ENCODE measurements around the gene STOML2. TPM values are rescaled to one million over a fixed set of nuclear protein-coding genes. Genes with fewer than 3 reads are reported as not detected.

The STOML2 gene
- total RNA-seq, 1 donor from 2014 or later = 98.2 TPM

DNA sequence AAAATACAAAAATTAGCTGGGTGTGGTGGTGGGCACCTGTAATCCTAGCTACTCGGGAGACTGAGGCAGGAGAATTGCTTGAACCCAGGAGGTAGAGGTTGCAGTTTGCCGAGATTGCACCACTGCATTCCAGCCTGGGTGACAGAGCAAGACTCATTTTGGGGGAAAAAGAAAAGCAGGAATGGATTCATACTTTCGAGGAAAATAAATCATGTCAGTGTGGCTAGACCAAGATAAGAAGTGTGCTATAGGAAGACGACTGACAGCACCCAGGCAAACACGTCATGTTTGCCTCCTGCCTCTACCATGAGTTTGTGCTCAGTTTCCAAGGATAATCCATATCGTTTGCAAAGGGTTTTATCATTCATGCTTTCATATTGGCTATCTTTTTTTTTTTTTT lies 32.0 kb upstream of the STOML2 start:
- no peak overlapping the region for H3K4me3 ChIP-seq
- no peak overlapping the region for H3K27ac ChIP-seq
- DNase-seq (ENCODE audit: extremely low spot score in 2 of 2) = no peak
- no peak for TF ChIP-seq POLR2A (IDR thresholded peaks at IDR 0.05)
- no peak for TF ChIP-seq POLR2AphosphoS5 (IDR thresholded peaks at IDR 0.05; ENCODE audit: insufficient read depth in 1 of 2, low read depth in 1 of 2)
- TF ChIP-seq, protein P1, sequence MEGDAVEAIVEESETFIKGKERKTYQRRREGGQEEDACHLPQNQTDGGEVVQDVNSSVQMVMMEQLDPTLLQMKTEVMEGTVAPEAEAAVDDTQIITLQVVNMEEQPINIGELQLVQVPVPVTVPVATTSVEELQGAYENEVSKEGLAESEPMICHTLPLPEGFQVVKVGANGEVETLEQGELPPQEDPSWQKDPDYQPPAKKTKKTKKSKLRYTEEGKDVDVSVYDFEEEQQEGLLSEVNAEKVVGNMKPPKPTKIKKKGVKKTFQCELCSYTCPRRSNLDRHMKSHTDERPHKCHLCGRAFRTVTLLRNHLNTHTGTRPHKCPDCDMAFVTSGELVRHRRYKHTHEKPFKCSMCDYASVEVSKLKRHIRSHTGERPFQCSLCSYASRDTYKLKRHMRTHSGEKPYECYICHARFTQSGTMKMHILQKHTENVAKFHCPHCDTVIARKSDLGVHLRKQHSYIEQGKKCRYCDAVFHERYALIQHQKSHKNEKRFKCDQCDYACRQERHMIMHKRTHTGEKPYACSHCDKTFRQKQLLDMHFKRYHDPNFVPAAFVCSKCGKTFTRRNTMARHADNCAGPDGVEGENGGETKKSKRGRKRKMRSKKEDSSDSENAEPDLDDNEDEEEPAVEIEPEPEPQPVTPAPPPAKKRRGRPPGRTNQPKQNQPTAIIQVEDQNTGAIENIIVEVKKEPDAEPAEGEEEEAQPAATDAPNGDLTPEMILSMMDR (IDR thresholded peaks at IDR 0.05) = no peak
- no peaks in the 10 kb centered on the region for H3K27me3 ChIP-seq
- no peaks in the 10 kb centered on the region for H3K36me3 ChIP-seq
- H3K9me3 ChIP-seq = no peaks in the 10 kb centered on the region
- no peaks in the 10 kb centered on the region for H3K4me1 ChIP-seq
- intact Hi-C loops (cut with DNase I) = no loop called here

GRCh38 chr9:35116898-35117551 lies 14.1 kb upstream of the STOML2 start:
- TF ChIP-seq POLR2A (IDR thresholded peaks at IDR 0.05) (no peak), POLR2AphosphoS5 (IDR thresholded peaks at IDR 0.05; ENCODE audit: insufficient read depth in 1 of 2, low read depth in 1 of 2) (peak in 1 of 2 donors; percentile 38)
- TF ChIP-seq, protein P1 (IDR thresholded peaks at IDR 0.05) = peak; percentile 78 to 94 (median 85)
- Histone ChIP-seq H3K9me3 (no peaks in the 10 kb centered on the region), H3K36me3 (no peaks in the 10 kb centered on the region), H3K4me1 (peaks cover 41% of the 10 kb centered on the region), H3K4me3 (peak overlapping the region; percentile 43 to 51), H3K27ac (peak overlapping the region; percentile 95), H3K27me3 (no peaks in the 10 kb centered on the region)
- DNase-seq (ENCODE audit: extremely low spot score in 2 of 2) = no peak
- intact Hi-C loops (cut with DNase I) = loop anchor here (5.0 kb wide), 1 partner anchor 360 kb away; no protein-coding TSS in a partner anchor

DNA sequence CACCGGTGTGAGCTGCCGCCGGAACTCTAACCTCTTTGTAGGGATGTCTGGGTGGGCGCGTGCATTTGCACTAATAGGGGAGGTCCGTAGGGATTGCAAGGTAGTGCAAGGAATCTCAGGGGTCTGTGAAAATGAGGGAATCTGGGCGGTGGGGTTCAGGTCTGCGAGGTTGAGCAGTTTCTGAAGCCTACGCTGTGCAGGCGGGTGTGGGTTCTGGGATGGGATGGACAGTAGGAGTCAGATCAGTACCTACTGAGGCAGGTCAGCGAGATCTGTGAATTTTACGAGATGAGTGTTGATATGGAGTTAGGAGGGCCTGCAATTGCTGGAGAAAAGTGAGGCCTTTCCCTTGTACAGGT lies 13.6 kb upstream of the STOML2 start:
- intact Hi-C loops (cut with DNase I) = loop anchor here (5.0 kb wide), 1 partner anchor 361 kb away; no protein-coding TSS in a partner anchor
- H3K4me1 ChIP-seq = peaks cover 45% of the 10 kb centered on the region
- TF ChIP-seq POLR2A (IDR thresholded peaks at IDR 0.05) = no peak
- TF ChIP-seq, protein P1 (IDR thresholded peaks at IDR 0.05) = no peak
- TF ChIP-seq POLR2AphosphoS5 (IDR thresholded peaks at IDR 0.05; ENCODE audit: insufficient read depth in 1 of 2, low read depth in 1 of 2) = no peak

DNA sequence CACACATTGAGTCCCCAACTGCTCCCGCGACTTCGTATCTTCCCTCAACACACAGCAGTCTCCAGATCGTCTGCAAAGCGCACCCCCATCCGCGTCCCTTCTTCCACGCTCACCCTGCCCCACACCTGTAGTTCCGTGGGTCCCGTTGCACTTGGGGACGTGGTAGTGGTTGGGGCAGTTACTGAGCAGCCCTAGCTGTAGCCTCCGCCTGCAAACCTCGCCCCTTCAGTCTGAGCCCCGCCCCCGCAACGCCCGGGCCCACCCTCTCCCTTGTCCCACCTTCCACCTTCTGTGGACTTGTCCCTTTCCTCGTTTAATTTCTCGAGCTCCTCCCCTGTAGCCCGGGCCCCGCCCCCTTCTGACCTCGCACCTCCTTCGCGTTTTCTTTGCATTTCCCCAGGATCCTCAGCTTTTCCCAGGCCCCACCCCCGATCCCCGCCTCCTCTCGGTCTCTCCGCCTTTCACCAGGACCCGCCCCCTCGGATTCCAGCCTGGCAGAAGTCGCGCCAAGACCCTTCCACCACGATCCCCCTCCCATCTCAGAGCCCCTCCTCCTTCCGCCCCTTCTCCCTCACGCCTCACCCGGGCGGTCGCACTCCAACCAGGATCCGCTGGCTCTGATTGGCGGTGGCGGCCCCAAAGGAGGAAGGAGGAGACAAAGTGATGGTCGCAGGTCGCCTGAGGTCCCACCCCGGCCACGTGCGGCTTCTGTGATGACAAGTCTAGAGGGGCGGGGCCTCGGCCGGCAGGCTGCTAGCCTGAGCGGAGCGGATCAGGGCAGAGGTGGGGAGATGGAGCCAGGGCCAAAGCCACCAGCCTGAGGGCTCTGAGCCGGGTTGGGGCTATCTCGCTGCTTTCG lies 13.0 kb upstream of the STOML2 start, which contains the start of gene ATOSB:
Gene ATOSB, minus strand, starts transcription at position 183 of the 859 bp plus-strand sequence. CDS start 7,588 bp downstream, outside the sequence.
- Histone ChIP-seq H3K27me3 (no peaks in the 10 kb centered on the region), H3K9me3 (no peaks in the 10 kb centered on the region), H3K4me1 (peaks cover 47% of the 10 kb centered on the region), H3K27ac (peak within 1 kb of the TSS; percentile 95), H3K4me3 (peak within 1 kb of the TSS; percentile 43 to 51), H3K36me3 (no peaks in the 10 kb centered on the region)
- DNase-seq (ENCODE audit: extremely low spot score in 2 of 2) = peak in 1 of 2 donors; percentile 99
- TF ChIP-seq POLR2AphosphoS5 (IDR thresholded peaks at IDR 0.05; ENCODE audit: insufficient read depth in 1 of 2, low read depth in 1 of 2) (peak in 1 of 2 donors; percentile 73), POLR2A (IDR thresholded peaks at IDR 0.05) (peak in 1 of 2 donors; percentile 32)
- TF ChIP-seq, protein P1 (IDR thresholded peaks at IDR 0.05) = no peak
- intact Hi-C loops (cut with DNase I) = loop anchor here (5.0 kb wide), 1 partner anchor 361 kb away; no protein-coding TSS in a partner anchor

More for the DNA sequence above, 13.6 kb upstream of the STOML2 start:
- Histone ChIP-seq H3K27ac (peak overlapping the region; percentile 95), H3K4me3 (peak overlapping the region; percentile 43 to 51), H3K9me3 (no peaks in the 10 kb centered on the region), H3K27me3 (no peaks in the 10 kb centered on the region), H3K36me3 (no peaks in the 10 kb centered on the region)
- DNase-seq (ENCODE audit: extremely low spot score in 2 of 2) = no peak
